Glomerular endothelial cell (primary cell): ENCODE measurements around the gene MAPKAPK5. TPM values are rescaled to one million over a fixed set of nuclear protein-coding genes. Genes with fewer than 3 reads are reported as not detected.

ENCODE experiments used
- total RNA-seq: library from RNA; depleted of rRNA; stranded (reverse); fragments of >200 nt; gene quantifications from 2 replicates; pipeline ENCODE4 v1.2.3, GENCODE V29; 2015

Gene MAPKAPK5
- total RNA-seq, 1 donor from 2014 or later, result 40.4 TPM

Other genes starting within 250 kb of the MAPKAPK5 start
- gene ATXN2, start 242.9 kb upstream of the MAPKAPK5 start, total RNA-seq, result 32.1 and 51.8 TPM in 2 replicates
- 15.6 and 16.9 TPM in 2 replicates for gene BRAP, start 156.3 kb upstream of the MAPKAPK5 start, total RNA-seq
- gene ACAD10, start 156.2 kb upstream of the MAPKAPK5 start, total RNA-seq, result 18.5 and 18.9 TPM in 2 replicates
- gene ALDH2, start 75.3 kb upstream of the MAPKAPK5 start, total RNA-seq, result 40.3 and 69.5 TPM in 2 replicates
- 3.3 and 3.6 TPM in 2 replicates for gene TMEM116, start 170.9 kb downstream of the MAPKAPK5 start, total RNA-seq
- 56.3 and 57.6 TPM in 2 replicates for gene ERP29, start 171.2 kb downstream of the MAPKAPK5 start, total RNA-seq